ENCODE results near the gene ABHD12. TPM values are rescaled to one million over a fixed set of nuclear protein-coding genes. Genes with fewer than 3 reads are reported as not detected.
"Not testable (repeated sequence)": the region's sequence is repeated elsewhere in the genome, so short reads cannot be mapped to it uniquely, and the experiment has no call there.

Gene ABHD12
- total RNA-seq, 1 donor from 2014 or later, result 32.9 TPM

- intact Hi-C loops (cut with micrococcal nuclease), result no loop called here
These were observed 35.5 kb downstream of the ABHD12 start for GRCh38 chr20:25355011-25355595.

GRCh38 chr20:25353747-25354705, 36.6 kb downstream of the ABHD12 start:
- intact Hi-C loops (cut with micrococcal nuclease), result no loop called here

- intact Hi-C loops (cut with micrococcal nuclease), result no loop called here
These were observed 37.3 kb downstream of the ABHD12 start for GRCh38 chr20:25353353-25353746.

GRCh38 chr20:25352746-25353145, 37.9 kb downstream of the ABHD12 start:
- intact Hi-C loops (cut with micrococcal nuclease), result no loop called here

GRCh38 chr20:25351024-25351360, 39.6 kb downstream of the ABHD12 start:
- intact Hi-C loops (cut with micrococcal nuclease), result no loop called here

- intact Hi-C loops (cut with micrococcal nuclease), result loop anchor here (2.0 kb wide), 2 partner anchors 36 to 44 kb away; partner anchors contain the start of gene ABHD12
These were observed 44.3 kb downstream of the ABHD12 start for GRCh38 chr20:25346349-25346748.

GRCh38 chr20:25345721-25346120, 44.9 kb downstream of the ABHD12 start:
- intact Hi-C loops (cut with micrococcal nuclease), result loop anchor here (2.0 kb wide), 2 partner anchors 35 to 45 kb away; partner anchors contain the start of gene ABHD12

GRCh38 chr20:25344634-25345033, 46.0 kb downstream of the ABHD12 start:
- intact Hi-C loops (cut with micrococcal nuclease), result no loop called here

- intact Hi-C loops (cut with micrococcal nuclease), result no loop called here
These were observed 48.6 kb downstream of the ABHD12 start for GRCh38 chr20:25341716-25342680.

- intact Hi-C loops (cut with micrococcal nuclease), result no loop called here
These were observed 50.3 kb downstream of the ABHD12 start for GRCh38 chr20:25340380-25340779.

- intact Hi-C loops (cut with micrococcal nuclease), result no loop called here
These were observed 51.0 kb downstream of the ABHD12 start for GRCh38 chr20:25339608-25340007.

- intact Hi-C loops (cut with micrococcal nuclease), result no loop called here
These were observed 52.3 kb downstream of the ABHD12 start for GRCh38 chr20:25338112-25339023.

- intact Hi-C loops (cut with micrococcal nuclease), result no loop called here
These were observed 53.8 kb downstream of the ABHD12 start for GRCh38 chr20:25336561-25337422.

GRCh38 chr20:25334972-25335371, 55.7 kb downstream of the ABHD12 start:
- intact Hi-C loops (cut with micrococcal nuclease), result not testable (repeated sequence)

- intact Hi-C loops (cut with micrococcal nuclease), result no loop called here
These were observed 61.6 kb downstream of the ABHD12 start for GRCh38 chr20:25328954-25329498.

- intact Hi-C loops (cut with micrococcal nuclease), result no loop called here
These were observed 63.0 kb downstream of the ABHD12 start for GRCh38 chr20:25327521-25328235.

GRCh38 chr20:25325997-25326396, 64.6 kb downstream of the ABHD12 start:
- intact Hi-C loops (cut with micrococcal nuclease), result no loop called here

GRCh38 chr20:25325073-25325472, 65.6 kb downstream of the ABHD12 start:
- intact Hi-C loops (cut with micrococcal nuclease), result no loop called here
